ENCODE measurements around the gene INPP4B.
A peak's percentile ranks its signal among the peaks of the same experiment; 100 is the strongest.

INPP4B gene

GRCh38 chr4:142741995-142742394 is 104.1 kb downstream of the INPP4B start:
- TF ChIP-seq CTCF (conservative IDR thresholded peaks at IDR 0.05) = peak; percentile 46
- H3K27ac ChIP-seq = no peak overlapping the region

DNA sequence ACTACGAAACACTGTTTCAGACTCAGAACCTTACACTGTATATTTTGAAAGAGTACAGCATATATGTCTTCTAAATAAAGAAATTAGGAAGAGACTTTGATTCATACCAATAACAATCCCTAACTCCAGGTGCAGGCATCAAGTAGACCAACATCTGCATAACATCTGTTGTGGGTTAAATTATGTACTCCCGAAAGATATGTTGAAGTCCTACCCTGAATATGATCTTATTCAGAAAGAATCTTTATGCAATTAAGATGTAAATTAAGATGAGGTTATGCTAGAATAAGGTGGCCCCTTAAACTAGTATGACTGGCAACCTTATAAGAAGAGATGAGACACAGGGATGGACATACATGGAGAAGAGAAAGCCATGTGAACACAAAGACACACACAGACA is 117.9 kb downstream of the INPP4B start:
- TF ChIP-seq CTCF (conservative IDR thresholded peaks at IDR 0.05) = no peak
- H3K27ac ChIP-seq = no peak overlapping the region

DNA sequence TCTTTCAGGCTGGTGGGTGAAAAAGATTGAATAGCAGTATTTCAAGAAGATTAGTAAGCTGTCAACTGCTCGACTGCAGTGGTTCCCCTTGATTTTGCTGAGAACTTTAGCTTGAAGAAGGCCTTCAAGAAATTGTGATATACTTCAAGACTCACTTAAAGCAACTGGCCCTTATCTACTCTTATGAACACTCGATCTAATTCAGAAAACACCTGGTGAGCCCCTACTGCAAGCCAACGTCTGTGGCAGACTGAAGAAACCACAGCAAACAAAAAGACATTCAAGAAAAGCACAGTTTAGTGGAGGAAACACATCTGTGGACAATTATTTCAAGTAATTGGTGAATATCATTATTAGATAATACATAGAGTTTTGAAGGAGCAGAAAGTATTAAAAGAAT is 119.0 kb downstream of the INPP4B start:
- no peak overlapping the region for H3K27ac ChIP-seq
- no peak for TF ChIP-seq CTCF (conservative IDR thresholded peaks at IDR 0.05)

GRCh38 chr4:142725886-142726285 is 120.2 kb downstream of the INPP4B start:
- H3K27ac ChIP-seq = no peak overlapping the region
- no peak for TF ChIP-seq CTCF (conservative IDR thresholded peaks at IDR 0.05)

- TF ChIP-seq CTCF (conservative IDR thresholded peaks at IDR 0.05) = no peak
- H3K27ac ChIP-seq = no peak overlapping the region
Observed at GRCh38 chr4:142721187-142721586, 124.9 kb downstream of the INPP4B start.

GRCh38 chr4:142719854-142720541 is 126.1 kb downstream of the INPP4B start:
- H3K27ac ChIP-seq = no peak overlapping the region
- peak; percentile 85 for TF ChIP-seq CTCF (conservative IDR thresholded peaks at IDR 0.05)

DNA sequence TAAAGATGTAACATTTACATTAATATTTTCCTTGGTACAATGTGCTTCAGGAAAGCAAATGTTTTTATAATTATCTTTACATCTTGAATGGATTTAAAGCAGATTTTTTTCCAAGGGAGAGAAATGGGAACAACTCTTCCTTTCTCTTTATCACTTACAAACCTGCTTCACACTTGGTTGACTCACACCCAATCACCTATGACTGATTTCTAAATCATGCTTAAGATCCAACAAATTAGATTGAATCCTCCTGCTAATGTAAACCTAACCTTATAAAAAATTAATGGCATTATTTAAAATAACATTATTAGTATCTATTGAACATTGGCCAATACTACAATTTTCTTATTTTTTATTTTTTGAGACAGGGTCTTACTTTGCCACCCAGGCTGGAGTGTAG is 127.1 kb downstream of the INPP4B start:
- no peak overlapping the region for H3K27ac ChIP-seq

More for the DNA sequence above, 127.1 kb downstream of the INPP4B start:
- TF ChIP-seq CTCF (conservative IDR thresholded peaks at IDR 0.05) = no peak
